NCI-H1436 (cell line): ENCODE measurements around the gene GRB2.
"Not testable (repeated sequence)": the region's sequence is repeated elsewhere in the genome, so short reads cannot be mapped to it uniquely, and the experiment has no call there.

Experiments
- DNase-seq: peaks from one replicate; lab custom pipeline; 2025; lab: John Stamatoyannopoulos, UW

Gene GRB2

GRCh38 chr17:75350706-75351105, 54.8 kb downstream of the GRB2 start:
- DNase-seq: no peak

- DNase-seq: no peak
Measured at GRCh38 chr17:75350029-75350428, 55.4 kb downstream of the GRB2 start.

DNA sequence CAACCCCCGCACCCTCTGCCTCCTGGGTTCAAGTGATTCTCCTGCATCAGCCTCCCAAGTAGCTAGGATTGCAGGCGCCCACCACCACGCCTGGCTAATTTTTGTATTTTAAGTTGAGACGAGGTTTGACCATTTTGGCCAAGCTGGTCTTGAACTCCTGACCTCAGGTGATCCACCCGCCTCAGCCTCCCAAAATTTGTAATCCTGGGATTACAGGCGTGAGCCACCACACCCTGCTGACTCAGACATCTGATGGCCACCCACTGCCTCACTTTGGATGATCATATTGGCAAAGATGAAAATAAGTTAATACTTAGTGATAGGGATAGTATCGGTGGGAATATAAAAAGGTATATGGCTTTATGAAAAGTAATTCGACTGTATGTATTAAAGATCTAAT, 55.9 kb downstream of the GRB2 start:
- DNase-seq: no peak

DNA sequence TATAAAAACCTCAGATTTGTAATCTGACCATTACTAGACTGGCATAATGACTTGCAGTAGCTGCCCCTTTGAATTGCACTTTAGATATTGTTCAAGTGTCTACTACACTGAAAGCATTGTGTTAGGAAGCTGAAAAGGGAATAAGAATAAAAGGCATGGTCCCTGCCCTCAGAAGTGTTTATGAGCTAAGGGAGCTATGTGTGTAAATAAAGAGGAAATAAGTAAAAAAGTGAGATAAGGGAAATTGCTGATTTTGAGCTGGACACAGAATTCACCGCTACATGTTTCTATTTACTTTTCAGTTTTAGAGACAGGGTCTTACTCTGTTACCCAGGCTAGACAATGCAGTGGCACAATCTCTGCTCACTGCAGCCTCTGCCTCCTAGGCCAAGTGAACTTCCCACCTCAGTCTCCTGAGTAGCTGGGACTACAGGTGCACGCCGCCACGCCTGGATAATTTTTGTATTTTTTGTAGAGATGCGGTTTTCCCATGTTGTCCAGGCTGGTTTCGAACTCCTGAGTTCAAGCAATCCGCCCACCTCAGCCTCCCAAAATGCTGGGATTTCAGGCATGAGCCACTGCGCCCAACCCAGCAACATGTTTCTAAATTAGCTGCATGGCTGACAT, 57.0 kb downstream of the GRB2 start:
- DNase-seq: no peak

GRCh38 chr17:75346906-75347305, 58.6 kb downstream of the GRB2 start:
- DNase-seq: no peak

DNA sequence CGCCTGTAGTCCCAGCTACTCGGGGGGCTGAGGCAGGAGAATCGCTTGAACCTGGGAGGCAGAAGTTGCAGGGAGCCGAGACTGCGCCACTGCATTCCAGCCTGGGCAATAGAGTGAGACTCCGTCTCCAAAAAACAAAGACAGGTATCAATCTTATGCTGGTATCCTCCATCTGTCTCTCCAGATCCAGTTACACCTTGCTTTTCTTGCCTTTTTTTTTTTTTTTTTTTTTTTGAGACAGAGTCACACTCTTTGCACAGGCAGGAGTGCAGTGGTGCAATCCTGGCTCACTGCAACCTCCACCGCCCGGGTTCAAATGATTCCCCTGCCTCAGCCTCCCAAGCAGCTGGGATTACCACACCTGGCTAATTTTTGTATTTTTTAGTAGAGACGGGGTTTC, 59.1 kb downstream of the GRB2 start:
- DNase-seq: not testable (repeated sequence)

DNA sequence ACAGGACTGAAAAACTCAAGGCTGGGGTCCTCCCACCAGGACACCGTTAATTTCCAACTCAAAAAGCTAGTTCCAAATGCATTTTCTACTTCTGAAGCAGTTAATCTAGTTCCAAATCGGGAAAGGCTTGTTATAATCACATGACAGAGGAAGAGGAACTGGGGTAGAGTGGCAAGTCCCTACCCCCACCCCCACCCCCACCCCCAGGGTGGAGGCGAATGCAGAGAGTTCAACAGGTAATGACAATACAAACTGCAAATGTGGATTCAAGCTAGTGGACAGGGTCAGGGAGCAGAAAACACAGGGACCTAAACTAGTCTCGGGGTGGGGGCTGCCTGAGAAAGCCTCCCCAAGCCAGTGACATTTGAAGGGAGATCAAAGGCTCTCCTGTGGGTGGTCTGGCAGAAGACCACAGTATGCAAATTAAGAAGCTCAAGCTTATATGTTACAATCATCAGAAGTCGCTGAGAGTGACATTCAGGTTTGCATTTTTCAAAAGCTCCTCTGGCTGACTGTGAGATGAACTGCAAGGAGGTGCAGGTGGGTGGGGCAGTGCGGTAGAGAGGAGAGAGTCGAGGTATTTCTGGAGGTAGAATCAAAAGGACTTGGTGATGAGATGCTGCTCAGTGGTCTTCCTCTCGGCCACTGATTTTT, 59.8 kb downstream of the GRB2 start:
- DNase-seq: no peak

DNA sequence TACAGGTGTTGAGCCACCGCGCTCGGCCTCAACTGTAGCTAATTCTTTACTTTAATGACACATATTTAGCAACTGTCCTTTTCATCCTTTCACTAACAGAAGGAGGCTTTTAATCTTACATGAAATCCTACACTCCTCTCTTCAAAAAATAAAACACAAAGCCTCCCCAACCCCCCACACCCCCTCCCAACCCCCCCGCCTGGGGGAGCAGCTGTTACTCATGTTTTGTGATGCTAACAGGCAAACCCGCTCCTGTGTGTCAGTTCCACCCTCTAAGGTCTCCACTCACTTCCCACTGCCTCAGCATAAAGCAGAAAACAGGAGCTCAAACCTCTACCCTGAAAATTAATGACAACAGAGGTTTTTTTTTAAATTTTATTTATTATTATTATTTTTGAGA, 60.8 kb downstream of the GRB2 start:
- DNase-seq: peak; percentile 29

GRCh38 chr17:75342996-75343395, 62.5 kb downstream of the GRB2 start:
- DNase-seq: no peak

DNA sequence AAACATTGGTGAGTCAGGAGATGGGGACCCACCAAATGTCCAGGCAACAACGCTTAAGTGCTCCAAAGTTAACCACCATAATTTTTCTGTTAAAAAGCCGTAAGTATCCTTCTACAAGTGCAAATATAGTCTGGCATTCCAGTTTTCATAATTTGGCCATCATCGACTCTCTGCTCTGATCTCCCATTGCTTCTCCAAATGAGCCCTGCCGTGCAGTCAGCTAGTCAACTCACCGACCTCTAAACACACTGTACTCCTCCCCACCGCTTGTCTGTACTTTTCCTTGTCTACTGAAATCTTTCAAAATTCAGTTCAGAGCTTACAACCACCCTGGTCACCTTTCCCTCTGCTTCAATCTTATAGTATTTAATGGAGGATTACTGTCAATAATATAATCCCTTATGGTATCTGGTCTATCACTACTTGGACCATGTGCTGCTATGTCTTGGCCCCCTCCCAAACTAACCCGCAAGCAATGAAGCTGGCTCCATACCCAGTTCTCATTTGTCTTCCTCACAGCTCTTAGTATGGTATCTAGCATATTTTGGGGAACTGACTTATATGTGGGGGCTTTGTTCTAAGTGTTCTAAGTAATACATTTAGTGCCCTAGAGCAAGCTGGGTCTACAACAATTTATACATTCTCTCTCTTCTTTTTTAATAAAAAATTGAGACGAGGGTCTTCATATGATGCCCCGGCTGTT, 63.5 kb downstream of the GRB2 start:
- DNase-seq: no peak

DNA sequence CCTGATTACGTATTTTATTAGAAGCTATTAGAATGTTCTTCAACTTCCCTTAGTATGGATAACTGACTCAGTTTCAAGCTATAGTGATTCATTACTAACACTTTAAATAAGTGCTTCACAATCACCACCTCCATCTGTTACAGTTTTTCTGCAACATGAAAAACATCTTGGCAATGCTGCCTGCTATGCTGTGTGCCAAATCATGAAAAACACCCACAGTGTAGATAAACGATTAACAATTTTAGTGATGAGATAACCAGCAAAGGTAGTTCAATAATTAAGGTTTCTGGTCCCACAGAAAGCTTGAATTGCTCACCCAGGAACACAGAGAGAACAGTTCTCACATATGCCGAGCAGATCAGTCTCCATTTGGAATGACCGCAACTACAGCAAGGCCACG, 64.8 kb downstream of the GRB2 start:
- DNase-seq: no peak

GRCh38 chr17:75339971-75340370, 65.5 kb downstream of the GRB2 start:
- DNase-seq: no peak

GRCh38 chr17:75338335-75338734, 67.1 kb downstream of the GRB2 start:
- DNase-seq: no peak

- DNase-seq: no peak
Measured at GRCh38 chr17:75335315-75335714, 70.2 kb downstream of the GRB2 start.

GRCh38 chr17:75334723-75335122, 70.8 kb downstream of the GRB2 start:
- DNase-seq: no peak

DNA sequence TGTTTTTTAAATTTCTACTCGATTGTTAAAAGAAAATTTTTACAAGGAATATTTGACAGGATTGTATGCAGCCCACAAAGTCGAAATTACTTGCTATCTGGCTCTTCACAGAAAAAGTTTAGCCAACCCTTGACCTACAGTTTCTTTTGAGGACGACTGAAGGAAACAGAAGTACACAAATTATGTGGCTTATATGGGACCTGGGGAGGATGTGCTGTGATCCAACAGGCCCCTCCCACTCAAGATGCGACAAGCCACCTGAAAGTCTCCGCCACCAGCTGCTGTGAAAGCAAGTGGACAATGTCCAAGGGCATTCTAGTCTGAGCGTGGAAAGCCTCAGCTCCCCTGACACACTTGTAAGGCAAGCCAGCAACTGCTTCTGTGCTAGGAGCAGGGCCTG, 73.8 kb downstream of the GRB2 start:
- DNase-seq: no peak

GRCh38 chr17:75327757-75328156, 77.7 kb downstream of the GRB2 start:
- no peak for DNase-seq

- DNase-seq: no peak
Measured at GRCh38 chr17:75326226-75326848, 79.1 kb downstream of the GRB2 start.

GRCh38 chr17:75325827-75326225, 79.7 kb downstream of the GRB2 start:
- DNase-seq: no peak

DNA sequence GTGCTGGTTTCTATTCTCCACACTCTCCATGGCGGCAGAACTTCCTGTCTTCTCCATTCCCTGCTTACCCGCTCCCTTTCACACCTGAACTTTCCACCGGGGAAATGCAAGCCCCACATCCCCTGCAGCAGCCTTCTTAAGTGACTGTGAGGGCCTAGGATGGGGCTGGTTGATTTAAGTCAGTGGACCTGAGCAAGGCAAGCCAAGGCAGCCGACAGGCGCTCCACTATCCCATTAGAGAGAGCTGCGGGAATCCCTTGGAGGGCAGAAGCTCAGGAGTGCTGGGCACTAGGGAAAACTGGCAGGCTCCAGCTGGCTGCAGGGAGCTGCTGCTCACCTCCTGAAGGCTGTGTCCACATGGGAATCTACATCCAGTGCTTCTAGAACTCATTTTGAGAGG, 80.1 kb downstream of the GRB2 start:
- DNase-seq: no peak

- DNase-seq: no peak
Measured at GRCh38 chr17:75321506-75321905, 84.0 kb downstream of the GRB2 start.

GRCh38 chr17:75319904-75320691, 85.4 kb downstream of the GRB2 start:
- DNase-seq: no peak
